ENCODE measurements around the gene HIRA. TPM values are rescaled to one million over a fixed set of nuclear protein-coding genes. Genes with fewer than 3 reads are reported as not detected.

Gene HIRA
- total and polyA plus RNA-seq, 2 of the 8 experiments (the other 6 are each of a cell fraction or from before 2014, with no cell fraction given) = 34.9 to 67.2 TPM

DNA sequence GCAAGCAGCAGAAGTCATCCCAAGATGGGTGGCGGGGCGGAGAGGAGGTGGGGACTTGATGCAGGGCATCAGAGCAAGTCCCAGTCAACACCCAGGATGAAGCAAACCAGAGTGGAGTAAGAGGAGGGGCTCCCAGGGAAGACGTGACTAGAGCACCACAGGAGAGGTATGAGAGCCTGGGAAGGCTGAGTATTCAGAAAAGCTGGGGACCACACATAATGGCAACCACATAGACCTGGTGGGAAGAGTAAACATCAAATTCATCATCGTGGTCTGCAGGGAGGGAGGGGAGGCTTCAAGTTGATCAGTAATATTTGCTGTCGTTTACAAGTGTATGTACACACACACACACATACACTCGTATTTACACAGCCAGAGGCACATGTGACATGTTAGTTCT lies 79.3 kb downstream of the HIRA start:
- POLR2A ChIA-PET (ENCODE audit: partially characterized antibody) = no interaction called here
- Histone ChIP-seq H3K27me3 (replicated peaks in 1 of 4; ENCODE audit: control insufficient read depth in 3 of 4, extremely low read depth in 1 of 4, insufficient read depth in 3 of 4, low read length in 3 of 4) (no peaks in the 10 kb centered on the region), H3K4me3 (ENCODE audit: extremely low read depth in 1 of 4, insufficient read depth in 2 of 4, low read depth in 3 of 4, low read length in 4 of 4) (no peak overlapping the region), H2BK12ac (ENCODE audit: low read depth, low read length) (no peak overlapping the region), H2BK120ac (replicated peaks; ENCODE audit: low read depth, low read length) (no peak overlapping the region), H3K4me2 (ENCODE audit: insufficient read depth in 1 of 2, low read depth in 2 of 2, low read length in 2 of 2) (no peak overlapping the region), H3K23me2 (ENCODE audit: low read depth, low read length) (no peaks in the 10 kb centered on the region), H2AK5ac (ENCODE audit: low read depth, low read length) (no peak overlapping the region), H4K20me1 (replicated peaks in 1 of 2; ENCODE audit: control insufficient read depth in 1 of 2, insufficient read depth in 2 of 2, low read length in 2 of 2) (peaks cover 5 to 6% of the 10 kb centered on the region in 2 experiments), H4K5ac (ENCODE audit: insufficient read length, low read depth, low read length) (no peak overlapping the region), H3K18ac (ENCODE audit: extremely low read depth, low read length) (no peak overlapping the region), H3K79me1 (ENCODE audit: low read depth, low read length) (no peaks in the 10 kb centered on the region; the same call in 1 of the 2 replicates), H3K4me1 (replicated peaks in 1 of 4; ENCODE audit: control insufficient read depth in 3 of 4, insufficient read depth in 4 of 4, low read length in 3 of 4) (no peaks in the 10 kb centered on the region), H3K27ac (ENCODE audit: low read depth, low read length) (no peak overlapping the region), H3K9me3 (ENCODE audit: insufficient read depth in 2 of 2, low read depth in 1 of 2, low read length in 1 of 2) (no peaks in the 10 kb centered on the region), H3K79me2 (ENCODE audit: control insufficient read depth in 1 of 2, insufficient read depth in 2 of 2, low read length in 2 of 2) (no peaks in the 10 kb centered on the region), H2BK15ac (ENCODE audit: low read length) (no peak overlapping the region), H2AFZ (ENCODE audit: low read length) (no peak overlapping the region), H3K9ac (replicated peaks in 1 of 4; ENCODE audit: extremely low read depth in 1 of 4, low read depth in 3 of 4, low read length in 3 of 4) (no peak overlapping the region), H2BK5ac (ENCODE audit: low read depth, low read length) (no peak overlapping the region), H4K8ac (ENCODE audit: extremely low read depth, insufficient read depth, low read length) (no peak overlapping the region), H3K14ac (ENCODE audit: insufficient read length) (no peak overlapping the region), H3K23ac (ENCODE audit: insufficient read length) (no peak overlapping the region), H3K4ac (replicated peaks; ENCODE audit: insufficient read length, low read depth, low read length) (no peak overlapping the region), H3K56ac (replicated peaks; ENCODE audit: insufficient read length, low read depth, low read length) (no peak overlapping the region), H4K91ac (replicated peaks; ENCODE audit: insufficient read length, low read length) (no peak overlapping the region), H3K36me3 (ENCODE audit: control insufficient read depth in 2 of 4, insufficient read depth in 4 of 4, low read length in 3 of 4) (peaks cover 9 to 59% (median 42%) of the 10 kb centered on the region in 4 experiments), H2BK20ac (ENCODE audit: low read length) (no peak overlapping the region)
- WGBS, 2 experiments (ENCODE audit: extremely low coverage in 1 of 2, insufficient coverage in 1 of 2, insufficient read length in 1 of 2, insufficient replicate concordance in 2 of 2, low coverage in 1 of 2, low lambda C conversion rate in 2 of 2, missing lambda C conversion rate in 1 of 2) = 86% methylated on average over 6 of the region's 6 CpGs; no CpG with 5 or more reads in 1 of the 2 experiments
- FAIRE-seq = no peak
- CTCF ChIA-PET (ENCODE audit: partially characterized antibody) = no interaction called here
- DNase-seq (ENCODE audit: low read depth in 1 of 2, low spot score in 2 of 2) = no peak
- no peak for TF ChIP-seq JUND (IDR thresholded peaks at IDR 0.05; ENCODE audit: low read length)
- TF ChIP-seq MAFK (IDR thresholded peaks at IDR 0.05; ENCODE audit: low read depth, low read length) = no peak
- TF ChIP-seq CBX5 (IDR thresholded peaks at IDR 0.05; ENCODE audit: low read depth, low read length) = no peak
- TF ChIP-seq POLR2A (IDR thresholded peaks at IDR 0.05; ENCODE audit: control extremely low read depth in 1 of 2, low read depth in 2 of 2, low read length in 2 of 2) = no peak
- no peak for TF ChIP-seq CBX8 (IDR thresholded peaks at IDR 0.05; ENCODE audit: borderline replicate concordance, low read depth, low read length)
- no peak for TF ChIP-seq JUN (IDR thresholded peaks at IDR 0.05; ENCODE audit: low read depth, low read length)
- TF ChIP-seq, protein P1, sequence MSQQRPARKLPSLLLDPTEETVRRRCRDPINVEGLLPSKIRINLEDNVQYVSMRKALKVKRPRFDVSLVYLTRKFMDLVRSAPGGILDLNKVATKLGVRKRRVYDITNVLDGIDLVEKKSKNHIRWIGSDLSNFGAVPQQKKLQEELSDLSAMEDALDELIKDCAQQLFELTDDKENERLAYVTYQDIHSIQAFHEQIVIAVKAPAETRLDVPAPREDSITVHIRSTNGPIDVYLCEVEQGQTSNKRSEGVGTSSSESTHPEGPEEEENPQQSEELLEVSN (IDR thresholded peaks at IDR 0.05) = no peak
- TF ChIP-seq RNF2 (IDR thresholded peaks at IDR 0.05; ENCODE audit: borderline replicate concordance, low read depth, low read length, missing control alignments, poor library complexity, severe bottlenecking) = no peak
- TF ChIP-seq EZH2 (IDR thresholded peaks at IDR 0.05; ENCODE audit: low read depth, low read length, severe bottlenecking) = no peak
- no peak for TF ChIP-seq ZNF274 (IDR thresholded peaks at IDR 0.05; ENCODE audit: borderline replicate concordance, extremely low read depth, low read length)
- no peak for TF ChIP-seq POLR2AphosphoS5 (IDR thresholded peaks at IDR 0.05; ENCODE audit: low read depth, low read length)
- no peak for TF ChIP-seq KDM4A (IDR thresholded peaks at IDR 0.05; ENCODE audit: low read depth, low read length, severe bottlenecking)
- no peak for TF ChIP-seq CHD2 (IDR thresholded peaks at IDR 0.05; ENCODE audit: low read length)
- no peak for TF ChIP-seq KDM1A (IDR thresholded peaks at IDR 0.05; ENCODE audit: borderline replicate concordance, low read length)
- TF ChIP-seq YY1 (IDR thresholded peaks at IDR 0.05; ENCODE audit: low read depth, low read length) = no peak
